HG03460 (cell line): ENCODE data around the gene PDK1.
"Not testable (repeated sequence)": the region's sequence is repeated elsewhere in the genome, so short reads cannot be mapped to it uniquely, and the experiment has no call there.

Experiments
- ATAC-seq: cut with Tn5 transposase; IDR thresholded peaks from one replicate; pipeline ENCODE4 v1.9.1; 2021; ENCODE audit not compliant: unreplicated experiment

The PDK1 gene

DNA sequence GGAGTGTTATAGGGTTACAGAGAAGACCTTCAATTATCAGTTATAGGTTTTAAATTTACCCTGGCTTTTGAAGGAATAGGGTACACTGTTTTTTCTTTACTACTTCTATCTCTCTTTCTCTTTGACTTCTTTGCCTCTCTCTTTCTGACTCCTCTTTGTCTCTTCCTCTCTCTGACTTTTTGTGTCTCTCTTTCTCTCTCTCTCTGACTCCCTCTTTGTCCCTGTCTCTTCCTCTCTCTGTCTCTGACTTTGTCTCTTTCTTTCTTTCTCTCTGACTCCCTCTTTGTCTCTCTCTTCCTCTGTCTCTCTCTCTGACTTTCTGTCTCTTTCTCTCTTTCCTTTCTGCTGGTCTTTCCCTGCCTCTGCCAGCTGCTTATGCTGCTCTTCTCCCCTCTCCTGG lies 36.3 kb downstream of the PDK1 start:
- ATAC-seq: not testable (repeated sequence)

DNA sequence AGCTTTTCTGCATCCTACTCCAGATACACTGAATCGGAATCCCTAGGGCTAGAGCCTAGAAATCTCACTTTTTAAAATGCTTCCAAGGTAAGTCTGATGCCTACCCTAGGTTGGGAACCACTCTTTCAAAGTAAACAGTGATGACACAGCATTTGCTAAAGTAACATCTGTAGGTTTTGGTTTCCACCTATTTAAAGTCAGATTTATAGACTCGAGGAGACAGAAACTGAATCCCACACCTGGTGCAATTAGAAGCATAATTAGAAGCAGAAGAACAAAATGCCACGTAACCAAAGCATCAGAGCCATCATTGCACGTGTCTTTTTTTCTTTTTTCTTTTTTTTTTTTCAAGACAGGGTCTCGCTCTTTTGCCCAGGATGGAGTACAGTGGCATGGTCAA lies 40.9 kb downstream of the PDK1 start:
- ATAC-seq: no peak

DNA sequence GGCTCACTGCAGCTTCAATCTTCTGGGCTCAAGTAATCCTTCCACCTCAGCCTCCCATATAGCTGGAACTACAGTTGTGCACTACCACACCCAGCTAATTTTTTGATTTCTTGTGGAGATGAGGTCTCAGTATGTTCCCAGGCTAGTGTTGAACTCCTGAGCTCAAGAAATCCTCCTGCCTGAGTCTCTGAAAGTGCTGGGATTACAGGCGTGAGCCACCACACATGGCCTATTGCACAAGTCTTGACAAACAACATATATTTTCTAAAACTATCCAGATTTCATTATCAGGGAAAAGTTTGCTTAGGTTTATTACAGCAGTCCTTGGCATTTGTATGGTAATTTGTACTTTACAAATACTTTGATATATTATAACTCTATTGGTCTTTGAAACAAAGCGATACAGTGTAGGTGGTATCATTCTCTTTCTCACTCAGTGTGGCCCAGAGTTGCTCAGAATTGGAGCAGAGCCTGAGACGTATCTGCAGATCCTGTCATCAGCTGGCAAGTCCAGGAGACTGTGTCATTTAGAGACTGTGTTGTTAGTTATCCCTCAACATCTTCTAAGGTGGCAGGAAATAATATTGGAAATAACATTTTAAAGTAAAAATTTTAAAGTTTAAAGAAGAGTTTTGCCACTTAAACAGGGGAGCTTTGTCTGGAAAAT lies 41.4 kb downstream of the PDK1 start:
- ATAC-seq: no peak

DNA sequence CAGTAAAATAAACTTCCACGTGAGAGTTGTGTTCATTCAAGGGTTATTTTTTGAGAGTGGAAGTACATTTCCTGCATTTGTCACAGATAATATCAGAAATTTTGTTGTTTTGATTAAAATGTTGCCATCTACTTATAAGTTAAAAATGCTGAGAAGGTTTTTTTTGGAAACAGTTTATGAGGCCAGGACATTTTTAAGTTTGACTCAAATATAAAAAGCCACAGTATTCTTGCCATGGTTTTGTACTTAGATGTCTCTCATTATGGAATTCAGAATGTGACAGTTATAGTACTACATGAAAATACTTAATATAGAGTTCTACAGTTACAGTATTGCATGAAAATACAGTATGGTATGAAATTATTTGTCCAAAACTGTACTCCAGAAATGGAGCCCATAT lies 44.1 kb downstream of the PDK1 start:
- no peak for ATAC-seq

DNA sequence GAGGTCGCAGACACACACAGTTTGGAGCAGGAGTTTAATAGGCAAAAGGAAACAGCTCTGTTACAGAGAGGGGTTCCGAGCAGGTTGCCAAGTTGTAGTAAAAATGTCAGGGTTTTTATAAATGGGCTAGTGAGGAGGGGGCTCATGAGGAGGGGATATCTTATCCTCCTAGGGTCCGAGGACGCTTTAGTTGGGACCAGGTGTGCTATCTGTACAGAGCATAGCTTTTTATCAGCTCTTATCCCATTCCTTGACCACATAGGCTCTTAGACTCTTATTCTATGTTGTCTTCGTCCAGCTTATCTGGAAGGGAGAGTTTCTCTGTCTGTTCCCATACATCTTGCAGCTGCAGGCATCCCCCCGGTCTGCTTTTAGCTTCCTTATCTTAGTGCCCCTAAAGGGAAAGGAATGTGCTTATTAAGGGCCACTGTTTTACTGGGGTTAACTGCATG lies 44.7 kb downstream of the PDK1 start:
- ATAC-seq: no peak

DNA sequence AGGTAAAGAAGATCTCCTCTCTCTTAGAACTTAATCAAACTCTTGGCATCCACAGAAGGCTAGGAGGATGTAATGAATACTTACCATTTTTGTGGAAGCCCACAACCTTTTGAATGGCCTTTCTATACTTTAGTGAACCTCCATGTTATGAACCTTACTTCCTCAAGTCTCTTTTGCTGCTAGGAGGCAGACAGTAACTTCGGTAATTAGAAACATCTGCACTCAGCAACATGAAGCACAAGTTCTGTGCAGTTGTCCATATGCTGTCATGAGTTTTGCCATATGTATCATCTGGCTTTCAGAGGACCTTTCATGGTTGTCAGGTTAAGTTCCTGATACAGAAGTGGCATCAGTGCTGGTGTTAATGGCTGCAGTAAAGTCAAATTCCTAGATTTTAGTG lies 50.4 kb downstream of the PDK1 start:
- ATAC-seq: no peak

DNA sequence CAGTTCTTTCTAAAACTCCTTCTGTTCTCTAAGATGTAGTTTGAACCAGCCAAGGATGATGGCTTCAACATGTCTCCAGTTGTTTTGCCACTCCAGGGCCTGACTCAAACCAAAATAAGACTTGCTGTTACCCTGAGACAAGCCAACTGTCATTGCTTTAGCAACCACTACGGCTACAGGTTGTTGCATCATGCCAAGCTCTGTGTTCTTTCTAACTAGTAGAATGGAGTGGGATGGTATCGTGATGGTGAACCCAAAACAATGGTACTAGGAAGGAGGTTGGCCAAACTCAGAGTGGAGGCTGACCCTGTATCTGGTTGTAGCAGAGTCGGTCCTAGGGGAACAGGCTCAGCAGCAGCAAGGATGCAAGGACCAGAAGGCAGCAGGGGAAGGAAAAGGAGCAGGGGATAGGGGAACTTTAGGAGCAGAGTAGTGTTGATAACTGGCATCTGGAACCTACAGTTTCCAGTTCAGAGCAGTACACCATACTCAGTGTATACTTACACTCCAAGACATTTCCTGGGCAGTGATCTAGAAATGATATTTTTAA lies 51.6 kb downstream of the PDK1 start:
- ATAC-seq: no peak

DNA sequence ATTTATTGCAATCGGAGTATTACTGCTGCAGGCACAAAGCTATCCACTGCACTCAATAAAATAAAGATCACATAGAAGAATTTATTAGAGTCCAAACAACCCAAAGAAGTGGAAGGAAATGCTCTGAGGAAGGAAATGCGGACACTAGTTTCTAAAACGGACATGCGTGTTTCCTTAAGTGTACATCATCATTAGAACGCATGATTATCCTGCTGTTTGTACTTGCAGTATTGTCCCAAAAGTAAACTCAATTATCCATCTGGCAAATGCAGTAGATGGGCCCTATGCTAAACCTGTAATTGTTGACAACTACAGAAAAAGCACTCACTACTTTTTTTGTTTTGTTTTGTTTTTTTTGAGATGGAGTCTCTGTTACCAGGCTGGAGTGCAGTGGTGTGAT lies 53.6 kb downstream of the PDK1 start:
- no peak for ATAC-seq

DNA sequence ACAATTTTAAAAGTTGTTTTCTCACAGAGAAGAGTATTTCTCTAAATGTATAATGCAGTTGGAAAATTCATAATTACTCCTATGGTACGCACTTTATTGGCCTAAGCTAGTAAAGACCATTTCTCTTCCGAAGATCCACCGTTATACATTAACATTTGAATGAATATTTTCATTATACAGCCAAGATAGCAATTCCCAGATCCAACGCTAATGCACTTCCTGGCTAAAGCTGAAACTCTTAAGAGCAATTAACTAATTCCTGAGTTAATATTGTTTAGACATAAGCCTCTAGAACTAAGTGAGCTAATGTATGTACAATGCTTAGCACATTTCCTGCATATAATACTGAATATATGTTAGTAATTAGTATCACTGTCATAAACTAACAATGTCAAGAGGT lies 56.2 kb downstream of the PDK1 start:
- no peak for ATAC-seq

DNA sequence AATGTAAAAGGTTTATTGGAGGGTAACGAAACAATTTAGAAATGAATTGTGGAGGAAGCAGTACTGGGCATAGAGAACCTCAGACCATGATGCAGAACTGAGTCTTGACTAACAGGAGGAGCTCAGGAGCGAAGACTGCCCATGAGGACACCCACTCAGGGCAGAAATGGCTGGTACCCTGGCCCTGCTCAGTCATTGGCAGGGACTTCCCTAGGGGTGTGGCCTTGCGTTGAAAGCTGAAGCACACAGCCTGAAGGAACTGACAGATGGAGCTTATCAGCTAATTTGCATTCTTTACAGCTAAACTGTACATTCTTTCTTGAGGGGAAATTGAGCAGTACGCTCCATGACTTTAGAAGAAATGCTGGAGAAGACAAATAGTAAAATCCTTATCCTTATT lies 57.1 kb downstream of the PDK1 start:
- ATAC-seq: no peak

DNA sequence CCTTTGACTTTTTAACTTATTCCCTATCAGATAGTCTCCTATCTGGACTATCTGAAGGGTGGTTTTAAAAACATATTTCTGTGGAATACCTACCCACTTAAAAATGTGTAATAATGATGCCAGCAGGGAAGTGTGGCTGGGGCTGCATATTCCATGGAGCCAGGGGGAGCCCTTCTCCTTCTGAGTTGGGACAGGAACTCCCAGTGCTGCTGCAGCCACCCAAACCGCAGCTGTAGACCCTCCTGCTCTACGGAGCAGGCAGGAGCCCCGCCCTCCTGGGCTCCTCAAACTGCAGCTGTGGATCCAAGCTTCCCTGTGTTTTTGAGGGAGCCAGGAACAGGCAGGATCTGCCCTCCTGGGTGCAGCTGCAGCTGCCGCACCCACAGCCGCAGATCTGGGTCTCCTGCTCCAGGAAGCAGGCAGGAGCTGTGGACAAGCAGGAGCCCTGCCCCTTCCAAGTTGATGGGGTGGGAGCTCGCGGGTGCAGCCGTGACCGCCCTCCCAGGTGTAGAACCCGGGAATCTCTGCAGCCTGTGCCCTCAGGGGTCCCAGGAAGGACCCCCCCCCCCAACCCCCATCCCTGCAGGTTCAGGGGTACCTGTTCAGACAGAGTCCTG lies 57.8 kb downstream of the PDK1 start:
- ATAC-seq: no peak

DNA sequence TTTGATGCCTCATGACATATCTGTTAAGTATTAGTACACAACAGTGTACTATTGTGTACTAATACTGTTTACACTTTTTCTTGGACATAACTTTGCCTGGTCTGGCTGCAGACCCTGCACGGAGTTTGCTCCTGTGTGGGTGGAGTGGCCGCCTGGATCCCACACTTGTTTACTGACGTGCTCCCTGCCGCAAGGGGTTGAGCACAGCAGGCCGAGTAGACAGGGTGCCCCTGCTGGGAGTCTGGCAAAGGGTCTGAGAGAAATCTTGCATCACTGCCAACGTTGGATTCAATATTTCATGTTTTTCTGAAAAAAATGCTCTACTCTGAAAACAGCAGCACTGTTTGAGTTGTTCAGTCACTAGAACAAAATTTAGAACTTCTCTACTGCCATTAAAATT lies 59.0 kb downstream of the PDK1 start:
- ATAC-seq: no peak

DNA sequence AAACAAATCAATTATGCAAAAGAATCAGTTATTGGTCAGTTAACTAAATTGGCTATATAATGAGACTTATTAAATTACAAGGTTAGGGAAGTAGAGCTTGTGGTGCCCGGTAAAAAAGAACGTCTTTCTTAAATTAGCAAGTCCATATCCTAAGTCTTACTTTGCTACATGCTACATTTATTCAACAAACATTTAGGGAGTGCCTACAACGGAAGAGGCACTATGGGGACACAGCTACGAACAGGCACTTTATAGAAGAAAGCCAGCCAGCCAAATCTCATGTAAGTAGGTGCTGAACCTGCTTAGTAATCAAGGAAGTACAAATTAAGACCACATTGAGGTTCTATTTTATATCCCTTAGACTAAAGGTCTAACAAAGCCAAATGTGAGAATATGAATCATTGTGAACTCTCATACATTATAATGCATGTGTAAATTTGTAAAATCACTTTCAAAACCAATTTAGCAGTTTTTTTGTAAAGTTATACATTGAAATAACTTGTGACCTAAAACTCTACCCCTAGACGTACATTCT lies 59.9 kb downstream of the PDK1 start:
- ATAC-seq: no peak

DNA sequence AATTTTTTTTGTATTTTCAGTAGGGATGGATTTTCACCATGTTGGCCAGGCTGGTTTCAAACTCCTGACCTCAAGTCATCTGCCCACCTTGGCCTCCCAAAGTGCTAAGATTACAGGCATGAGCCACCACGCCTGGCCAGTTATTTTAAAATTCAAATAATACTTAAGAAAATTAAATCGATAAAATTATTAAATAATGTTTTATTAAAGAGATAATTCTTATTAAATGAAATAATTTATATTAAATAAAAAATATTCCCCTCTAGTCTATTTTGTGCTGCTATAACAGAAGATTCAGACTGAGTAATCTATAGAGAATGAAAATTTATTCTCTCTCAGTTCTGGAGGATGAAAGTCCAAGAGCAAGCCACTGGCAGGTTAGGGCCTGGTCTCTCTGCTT lies 61.2 kb downstream of the PDK1 start:
- ATAC-seq: no peak

DNA sequence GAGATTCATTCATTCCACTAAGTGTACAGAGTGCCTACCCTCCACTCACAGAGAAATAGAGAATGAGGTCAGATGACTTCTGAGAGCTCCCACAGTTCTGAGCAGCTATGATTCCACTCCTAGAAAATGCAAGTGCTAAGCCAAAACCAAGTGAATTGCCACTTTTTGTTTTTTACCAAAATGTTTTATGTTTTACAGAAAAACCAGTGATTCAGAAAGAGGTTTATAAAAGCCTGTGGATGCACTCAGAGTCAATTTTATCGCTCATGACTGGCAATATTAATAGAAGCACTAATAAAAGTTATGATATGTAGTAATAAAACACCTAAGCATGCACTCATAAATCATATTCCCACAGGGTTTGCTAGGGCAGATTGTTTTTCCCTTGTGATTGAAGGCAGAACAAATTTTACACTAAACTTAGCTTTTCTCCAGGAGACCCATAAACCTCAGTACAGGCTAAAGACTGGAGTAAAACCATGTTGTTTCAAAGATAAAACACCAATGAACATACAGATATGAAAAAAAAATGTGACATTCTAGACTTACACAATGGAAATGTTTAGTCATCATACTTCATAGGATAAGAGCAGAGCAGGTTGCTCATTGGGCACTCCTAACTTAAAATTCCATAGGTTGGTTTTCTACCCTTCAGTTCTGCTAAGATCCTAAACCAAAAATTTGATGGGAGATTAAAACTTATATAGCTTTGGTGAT lies 67.5 kb downstream of the PDK1 start:
- ATAC-seq: no peak

DNA sequence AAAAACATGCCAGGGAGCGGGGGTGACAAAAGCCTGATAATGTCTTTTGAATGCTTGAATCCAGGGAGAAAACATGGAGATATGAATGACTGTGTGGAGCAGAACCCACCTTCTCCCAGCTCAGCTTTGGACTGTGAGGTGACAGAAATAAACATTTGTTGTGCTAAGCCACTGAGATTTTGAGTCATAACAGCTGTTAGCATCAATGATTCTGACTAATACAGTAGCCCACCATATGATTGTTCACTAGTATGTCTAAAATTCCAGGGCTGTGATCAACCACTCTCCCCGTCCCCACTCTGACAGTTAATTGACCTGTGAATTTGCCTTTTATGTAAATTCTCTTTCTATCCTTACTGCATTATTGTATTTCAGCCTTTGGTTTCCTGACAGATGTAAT lies 69.1 kb downstream of the PDK1 start:
- ATAC-seq: no peak

DNA sequence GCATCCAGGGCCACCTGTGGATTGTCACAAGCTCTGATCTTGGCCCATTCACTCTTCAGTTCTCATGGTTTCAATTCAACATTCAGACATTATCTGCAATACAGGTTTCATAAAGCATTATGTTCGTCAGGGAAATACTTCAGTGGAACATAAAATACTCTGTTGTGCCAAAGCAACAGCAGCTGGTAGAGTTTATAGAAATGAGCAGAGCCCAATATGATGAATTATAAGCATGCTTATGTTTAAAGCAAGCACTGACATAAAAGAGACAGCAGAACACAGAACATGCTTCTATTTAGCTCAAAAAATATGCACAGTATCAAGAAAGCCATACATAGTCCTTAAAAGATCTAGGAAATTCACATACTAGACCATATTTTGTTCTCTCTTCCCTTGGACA lies 71.3 kb downstream of the PDK1 start:
- no peak for ATAC-seq

DNA sequence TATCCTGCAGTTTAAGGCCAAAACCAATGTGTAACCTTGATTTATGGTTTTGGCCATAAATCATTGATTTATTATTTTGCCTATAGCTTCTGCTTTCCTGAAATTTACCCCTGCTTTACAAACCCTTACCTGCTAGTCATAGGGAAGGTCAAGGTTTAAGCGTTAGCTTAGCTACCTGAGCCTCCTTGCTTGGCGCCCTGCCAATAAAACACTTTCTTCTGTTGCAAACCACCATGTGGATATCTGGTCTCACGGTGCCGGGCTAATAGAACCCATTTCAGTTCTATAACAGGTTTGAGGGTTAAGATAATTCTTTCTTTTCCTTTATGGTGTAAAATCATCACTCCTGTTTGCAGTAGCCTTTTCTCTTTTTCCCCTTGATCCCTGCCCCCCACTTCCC lies 72.2 kb downstream of the PDK1 start:
- no peak for ATAC-seq

DNA sequence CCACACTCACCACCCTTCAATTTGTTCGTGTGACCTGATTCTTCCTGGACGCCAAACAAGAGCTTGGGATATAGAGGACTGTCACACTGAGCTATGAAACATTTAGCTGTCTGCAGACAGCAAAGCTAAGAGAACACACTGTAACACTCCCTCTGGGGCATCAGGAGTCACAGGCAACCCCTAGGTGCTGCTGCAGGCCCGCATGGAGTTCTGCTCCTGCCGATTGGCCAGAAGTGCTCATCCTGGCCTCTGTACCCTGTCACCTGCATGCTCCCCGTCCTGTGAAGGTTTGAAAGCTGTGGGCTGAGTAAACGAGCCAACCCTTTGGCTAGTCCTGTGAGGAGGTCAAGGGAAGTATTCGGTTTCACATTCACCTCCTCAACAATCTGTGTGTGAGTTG lies 73.7 kb downstream of the PDK1 start:
- no peak for ATAC-seq

DNA sequence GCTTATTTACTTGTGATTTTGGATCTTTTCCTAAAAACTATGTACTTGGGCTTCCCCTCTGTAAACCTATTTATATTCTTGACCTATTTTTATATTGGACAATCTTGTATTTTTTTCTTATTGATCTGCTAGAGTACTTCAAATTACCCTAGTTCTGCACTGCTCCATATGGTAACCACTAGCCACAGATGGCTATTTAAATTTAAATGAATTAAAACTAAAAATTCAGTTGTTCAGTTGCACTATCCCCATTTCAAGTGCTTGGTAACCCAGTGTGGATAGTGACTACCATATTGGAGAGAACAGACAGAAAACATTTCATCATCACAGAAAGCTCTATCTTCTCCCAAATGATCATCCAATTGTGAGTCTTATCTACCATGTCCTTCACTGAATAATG lies 74.3 kb downstream of the PDK1 start:
- ATAC-seq: no peak

DNA sequence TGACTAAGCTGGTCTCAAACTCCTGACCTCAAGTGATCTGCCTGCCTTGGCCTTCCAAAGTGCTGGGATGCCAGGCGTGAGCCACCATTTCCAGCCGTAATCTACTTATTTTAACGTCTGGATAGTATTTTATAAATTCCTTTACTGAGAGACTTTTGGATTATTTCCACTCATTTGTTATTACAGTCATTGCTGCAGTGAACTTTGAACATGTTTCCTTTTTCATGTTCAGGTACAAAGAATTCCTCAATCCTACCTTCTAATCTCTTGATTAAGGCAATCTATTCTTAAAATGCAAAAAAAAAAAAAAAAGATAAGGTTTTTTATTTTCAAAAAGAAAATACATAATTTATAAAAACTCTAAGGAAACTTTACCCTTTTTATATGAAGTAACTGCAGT lies 78.6 kb downstream of the PDK1 start:
- ATAC-seq: no peak

DNA sequence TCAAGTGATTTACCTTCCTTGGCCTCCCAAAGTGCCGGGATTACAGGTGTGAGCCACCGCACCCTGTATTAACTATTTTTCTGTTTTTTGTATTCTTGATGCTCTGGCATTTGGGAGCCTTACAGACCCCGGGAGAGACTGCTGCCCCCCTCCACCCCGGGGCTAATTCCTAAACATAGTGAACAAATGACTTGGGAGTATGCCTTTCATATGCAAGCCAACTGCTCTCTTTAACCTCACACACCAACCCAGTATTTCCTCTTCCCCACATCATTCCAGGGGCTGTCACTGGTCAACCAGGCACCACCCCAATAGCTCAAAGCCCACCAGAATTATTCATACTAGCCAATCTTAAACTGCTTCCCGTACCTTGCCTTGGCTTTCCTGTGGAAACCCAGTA lies 79.7 kb downstream of the PDK1 start:
- ATAC-seq: no peak
